Fibroblast of skin of back (primary cell): ENCODE measurements around the gene C20orf141. TPM values are rescaled to one million over a fixed set of nuclear protein-coding genes. Genes with fewer than 3 reads are reported as not detected.
A peak's percentile ranks its signal among the peaks of the same experiment; 100 is the strongest.
"Not testable (repeated sequence)": the region's sequence is repeated elsewhere in the genome, so short reads cannot be mapped to it uniquely, and the experiment has no call there.

ENCODE experiments used
- DNase-seq: peaks from one replicate; pipeline ENCODE4 v3.0.0-alpha.2; 2013
- polyA plus RNA-seq, 2 experiments: library from polyadenylated mRNA; unstranded; fragments of 120-200 nt; gene quantifications; one replicate each; pipeline ENCODE4 v1.2.1, GENCODE V29; 2013; ENCODE audit not compliant: insufficient read length in 2 of 2

C20orf141 gene, protein sequence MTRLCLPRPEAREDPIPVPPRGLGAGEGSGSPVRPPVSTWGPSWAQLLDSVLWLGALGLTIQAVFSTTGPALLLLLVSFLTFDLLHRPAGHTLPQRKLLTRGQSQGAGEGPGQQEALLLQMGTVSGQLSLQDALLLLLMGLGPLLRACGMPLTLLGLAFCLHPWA
- polyA plus RNA-seq (2013, experiment 1 of 2; ENCODE audit: insufficient read length) = not detected
- polyA plus RNA-seq (2013, experiment 2 of 2; ENCODE audit: insufficient read length) = not detected

DNA sequence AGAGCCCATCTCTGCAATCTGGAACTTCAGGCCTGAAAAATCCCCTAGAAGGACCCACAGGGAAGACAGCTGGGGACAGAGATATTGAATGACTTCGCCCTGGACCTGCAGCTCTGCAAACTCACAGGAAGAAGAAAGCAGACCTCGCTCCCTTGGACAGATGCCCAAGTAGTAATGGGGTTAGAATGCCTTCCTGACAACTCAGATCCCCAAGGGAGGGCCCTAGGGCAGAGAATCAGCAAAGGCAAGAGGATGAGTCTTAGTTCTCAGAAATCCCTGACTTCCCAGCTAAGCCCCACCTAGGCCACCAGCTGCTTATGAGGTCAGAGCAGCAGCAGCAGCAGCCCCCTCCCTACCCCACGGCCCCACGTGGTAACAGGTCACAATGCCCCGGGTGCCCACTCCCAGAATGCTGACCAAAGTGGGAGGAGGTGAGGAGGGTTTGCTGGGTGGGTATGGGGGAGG lies at the start of gene C20orf141:
Gene C20orf141, plus strand, starts transcription at position 401 of the 465 bp plus-strand sequence. CDS start 198 bp downstream, outside the sequence.
- DNase-seq = peak; percentile 100

DNA sequence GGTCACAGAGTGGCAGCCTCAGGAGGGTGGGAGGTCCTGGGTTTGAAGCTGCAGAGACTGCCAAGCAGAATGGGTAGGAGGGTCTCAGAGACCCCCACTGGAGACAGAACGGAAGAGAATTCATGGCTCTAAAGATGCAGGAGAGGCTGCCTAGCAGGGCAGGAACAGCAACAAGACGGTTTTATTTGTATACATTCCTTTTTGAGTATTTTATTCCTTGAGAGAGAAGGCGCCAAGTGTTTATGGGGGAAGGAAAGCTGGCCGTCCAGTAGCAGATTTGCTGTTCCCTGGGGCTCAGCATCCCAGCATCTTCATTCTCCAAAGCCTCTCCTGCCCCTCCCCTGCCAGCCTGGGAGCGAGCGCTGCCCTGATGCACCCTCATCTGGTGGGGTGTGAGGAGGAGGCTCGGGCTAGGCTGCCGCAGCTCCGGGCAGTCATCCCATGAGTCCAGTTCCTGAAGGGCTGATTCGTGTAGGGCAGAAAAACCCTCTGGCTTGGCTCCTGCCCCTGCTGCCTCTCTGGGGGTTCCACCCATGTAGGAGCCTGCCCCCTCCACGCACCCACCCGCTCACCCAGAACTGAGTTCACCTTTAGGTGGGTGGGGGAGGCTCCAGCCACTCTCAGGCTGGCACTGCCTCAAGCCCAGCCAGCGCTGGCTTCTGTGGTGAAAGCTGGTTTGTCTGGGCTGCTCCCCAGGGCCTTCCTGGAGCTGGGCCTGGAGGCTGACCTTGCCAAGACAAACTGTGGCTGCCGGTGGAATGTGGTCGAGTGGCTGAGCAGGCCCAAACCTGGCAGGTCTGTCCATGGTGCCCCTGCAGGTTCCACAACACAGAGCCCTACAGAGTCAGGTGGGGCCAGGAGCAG lies 46.8 kb upstream of the C20orf141 start:
- peak; percentile 40 for DNase-seq

DNA sequence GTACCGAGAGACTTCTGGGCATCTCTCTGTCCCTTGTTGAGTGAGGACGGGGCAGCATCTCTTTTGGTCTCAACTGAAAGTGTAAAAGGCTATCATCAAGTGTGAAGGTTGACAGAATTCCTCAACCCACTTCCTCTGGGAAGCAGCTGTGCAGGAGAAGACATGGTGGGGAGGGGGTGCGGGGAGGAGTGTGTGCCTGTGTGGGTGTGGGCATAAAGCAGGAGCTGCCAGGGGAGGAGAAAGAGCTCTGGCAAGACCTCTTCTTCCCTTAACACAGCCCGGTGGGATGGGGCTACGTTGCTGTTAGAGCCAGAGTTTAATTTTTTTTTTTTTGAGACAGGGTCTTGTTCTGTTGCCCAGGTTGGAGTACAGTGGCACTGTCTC lies 46.2 kb upstream of the C20orf141 start:
- no peak for DNase-seq

DNA sequence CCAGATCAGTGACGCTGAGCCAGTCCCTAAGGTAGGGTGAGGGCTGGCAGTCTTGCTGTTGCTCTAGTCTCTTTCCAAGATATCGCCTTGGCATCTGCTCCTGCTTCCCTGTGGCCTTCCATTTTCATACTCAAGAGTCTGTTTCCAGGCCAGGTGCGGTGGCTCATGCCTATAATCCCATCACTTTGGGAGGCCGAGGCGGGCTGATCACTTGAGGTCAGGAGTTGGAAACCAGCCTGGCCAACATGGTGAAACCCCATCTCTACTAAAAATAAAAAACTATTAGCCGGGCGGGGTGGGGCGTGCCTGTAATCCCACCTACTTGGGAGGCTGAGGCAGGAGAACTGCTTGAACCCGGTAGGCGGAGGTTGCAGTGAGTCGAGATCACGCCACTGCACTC lies 44.7 kb upstream of the C20orf141 start:
- not testable (repeated sequence) for DNase-seq

DNA sequence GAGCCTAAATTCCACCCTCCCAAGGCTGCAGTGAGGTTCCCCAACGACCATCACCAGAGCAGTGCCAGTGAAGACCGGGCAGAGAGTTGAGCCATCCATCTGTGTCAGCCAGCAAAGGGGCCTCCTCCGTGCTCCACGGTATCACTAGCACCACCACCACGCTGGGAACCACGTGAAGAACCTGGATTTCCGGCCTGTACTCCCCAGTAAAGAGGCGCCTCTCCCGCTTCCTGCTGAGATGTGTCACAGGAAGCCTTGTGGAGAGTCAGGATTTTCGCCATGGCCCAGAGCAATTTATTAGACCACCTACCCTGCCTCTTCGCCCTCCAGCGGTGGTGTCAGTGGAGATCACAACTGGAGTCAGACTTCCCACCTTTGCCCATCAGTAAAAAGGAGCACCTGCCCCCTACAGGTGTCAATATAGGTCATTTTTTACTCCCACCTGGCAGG lies 43.1 kb upstream of the C20orf141 start:
- peak; percentile 25 for DNase-seq

DNA sequence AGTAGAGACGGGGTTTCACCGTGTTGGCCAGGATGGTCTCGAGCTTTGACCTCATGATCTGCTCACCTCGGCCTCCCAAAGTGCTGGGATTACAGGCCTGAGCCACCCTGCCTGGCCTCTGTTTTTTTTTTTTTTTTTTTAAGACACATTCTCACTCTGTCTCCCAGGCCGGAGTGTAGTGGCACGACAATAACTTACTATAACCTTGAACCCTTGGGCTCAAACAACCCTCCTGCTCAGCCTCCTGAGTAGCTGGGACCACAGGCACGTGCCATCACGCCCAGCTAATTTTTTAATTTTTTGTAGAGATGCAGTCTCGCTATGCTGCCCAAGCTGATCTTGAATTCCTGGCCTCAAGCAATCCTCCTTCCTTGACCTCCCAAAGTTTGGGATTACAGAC lies 41.0 kb upstream of the C20orf141 start:
- no peak for DNase-seq

DNA sequence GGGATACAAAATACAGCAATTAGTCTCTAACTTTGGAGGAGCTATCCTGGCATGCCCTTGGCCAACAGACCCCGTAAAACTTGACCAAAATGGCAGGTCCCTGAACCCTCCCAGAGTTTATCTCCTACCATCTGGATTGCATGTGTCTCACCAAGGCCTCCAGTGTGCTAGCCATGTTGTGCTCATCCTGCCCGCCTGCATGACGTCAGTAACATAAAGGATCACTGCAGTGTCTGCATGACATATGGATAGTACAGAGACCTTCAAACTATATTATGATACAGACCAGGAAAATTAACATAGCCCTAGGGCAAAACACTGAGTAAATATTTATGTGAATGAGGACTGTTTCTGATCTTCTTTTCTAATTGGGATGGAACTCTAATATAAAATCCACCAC lies 39.6 kb upstream of the C20orf141 start:
- DNase-seq = no peak

DNA sequence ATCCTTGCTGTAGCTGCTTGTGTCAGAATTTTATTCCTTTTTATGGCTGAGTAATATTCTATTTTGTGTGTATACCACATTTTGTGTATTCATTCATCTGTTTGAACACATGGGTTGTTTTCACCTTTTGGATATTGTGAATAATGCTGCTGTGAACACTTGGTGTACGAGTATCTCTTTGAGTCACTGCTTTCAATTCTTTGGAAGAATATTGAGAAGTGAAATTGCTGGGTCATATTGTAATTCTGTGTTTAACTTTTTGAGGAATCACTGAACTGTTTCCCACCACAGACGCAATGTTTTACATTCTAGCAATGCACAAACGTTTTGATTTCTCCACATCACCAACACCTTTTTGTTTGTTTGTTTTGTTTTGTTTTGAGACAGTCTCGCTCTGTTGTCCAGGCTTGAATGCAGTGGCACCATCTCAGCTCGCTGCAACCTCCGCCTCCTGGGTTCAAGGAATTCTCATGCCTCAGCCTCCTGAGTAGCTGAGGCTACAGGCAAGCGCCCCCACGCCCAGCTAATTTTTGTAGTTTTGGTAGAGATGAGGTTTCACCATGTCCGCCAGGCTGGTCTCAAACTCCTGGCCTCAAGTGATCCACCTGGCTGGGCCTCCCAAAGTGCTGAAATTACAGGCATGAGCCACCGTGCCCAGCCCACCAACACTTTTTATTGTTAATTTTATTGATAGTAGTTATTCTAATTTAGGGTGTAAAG lies 36.0 kb upstream of the C20orf141 start:
- DNase-seq = no peak

DNA sequence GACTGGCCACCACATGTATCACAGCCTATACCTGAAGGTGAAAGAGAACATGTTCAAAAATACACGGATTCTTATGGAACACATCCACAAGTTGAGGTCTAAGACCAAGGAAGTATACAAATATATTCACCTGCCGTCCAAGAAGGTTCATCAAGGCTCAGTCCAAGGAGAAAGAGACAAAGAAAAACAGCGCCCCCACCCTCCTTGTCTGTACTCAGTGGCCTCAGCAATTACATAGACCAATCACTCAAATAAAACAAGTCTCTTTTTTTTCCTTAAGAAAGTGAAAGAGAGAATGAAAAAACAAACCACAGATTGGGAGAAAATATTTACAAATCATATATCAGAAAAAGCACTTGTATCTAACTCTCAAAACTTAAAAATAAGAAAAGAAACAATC lies 33.8 kb upstream of the C20orf141 start:
- no peak for DNase-seq

DNA sequence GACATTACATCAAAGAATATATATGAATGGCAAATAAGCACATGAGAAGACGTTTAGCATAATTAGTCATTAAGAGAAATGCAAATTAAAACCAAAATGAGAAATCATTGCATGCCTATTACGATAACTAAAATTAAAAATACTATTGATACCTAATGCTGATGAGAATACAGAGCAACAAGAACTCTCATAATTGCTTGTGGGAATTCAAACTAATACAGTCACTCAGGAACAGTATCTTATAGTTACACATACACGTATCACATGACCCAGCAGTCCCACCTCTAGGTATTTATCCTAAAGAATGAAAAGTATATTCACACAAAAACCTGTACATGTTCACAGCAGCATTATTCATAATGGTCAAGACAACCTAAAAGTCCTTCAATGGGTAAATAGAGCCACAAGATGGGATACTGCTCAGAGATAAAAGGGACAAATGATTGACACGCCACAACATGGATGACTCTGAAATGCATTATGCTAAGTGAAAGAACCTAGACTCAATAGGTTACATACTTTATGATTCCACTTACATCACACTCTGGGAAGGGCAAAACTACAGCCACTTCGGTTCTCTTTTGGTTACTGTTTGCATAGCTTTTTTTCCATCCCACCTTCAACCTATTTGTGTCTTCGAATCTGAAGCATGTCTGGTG lies 30.8 kb upstream of the C20orf141 start:
- no peak for DNase-seq

DNA sequence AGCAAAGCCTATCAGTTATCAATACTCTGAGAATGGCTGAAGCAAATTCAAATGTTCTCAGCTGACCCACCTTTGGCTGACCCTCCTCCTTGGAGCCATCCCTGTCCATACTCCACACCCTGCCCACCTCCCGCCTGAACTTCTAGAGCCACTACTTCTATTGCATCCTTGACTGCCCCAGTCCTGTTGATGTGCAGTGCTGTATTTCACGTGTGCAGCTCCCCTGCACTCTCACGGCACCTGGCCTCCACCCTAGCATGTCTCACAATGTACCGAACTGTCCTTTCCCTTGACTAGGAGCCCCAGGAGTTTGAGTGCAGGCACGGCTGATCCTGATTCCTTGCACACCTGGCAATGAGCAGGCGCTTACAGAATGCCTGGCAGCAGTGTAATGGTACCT lies 21.3 kb upstream of the C20orf141 start:
- no peak for DNase-seq

DNA sequence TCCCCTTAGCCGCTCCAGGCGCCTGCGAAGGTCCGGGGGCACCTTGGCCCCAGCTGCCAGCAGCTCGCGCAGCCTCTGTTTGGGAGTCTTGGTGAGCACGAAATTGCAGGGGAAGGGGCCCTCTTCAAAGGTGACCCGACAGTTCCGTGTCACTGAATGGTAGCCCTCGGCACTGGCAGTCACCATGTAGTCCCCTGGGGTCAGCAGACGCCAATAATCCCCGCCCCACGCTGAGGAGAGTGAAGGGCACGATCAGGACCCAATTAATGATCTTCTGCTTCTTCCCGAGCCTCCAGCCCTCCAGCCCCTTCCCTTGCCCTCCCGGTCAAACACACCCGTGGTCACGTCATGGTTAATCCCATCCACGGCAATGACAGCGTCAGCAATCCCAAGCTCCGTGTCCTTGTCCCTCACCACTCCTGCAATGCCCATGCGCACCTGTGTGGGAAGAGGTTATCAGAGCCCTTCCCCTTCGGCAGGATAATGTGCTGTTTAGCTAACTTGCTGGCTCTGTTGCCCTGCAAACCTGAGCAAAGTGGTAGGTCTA lies 20.5 kb upstream of the C20orf141 start:
- no peak for DNase-seq

DNA sequence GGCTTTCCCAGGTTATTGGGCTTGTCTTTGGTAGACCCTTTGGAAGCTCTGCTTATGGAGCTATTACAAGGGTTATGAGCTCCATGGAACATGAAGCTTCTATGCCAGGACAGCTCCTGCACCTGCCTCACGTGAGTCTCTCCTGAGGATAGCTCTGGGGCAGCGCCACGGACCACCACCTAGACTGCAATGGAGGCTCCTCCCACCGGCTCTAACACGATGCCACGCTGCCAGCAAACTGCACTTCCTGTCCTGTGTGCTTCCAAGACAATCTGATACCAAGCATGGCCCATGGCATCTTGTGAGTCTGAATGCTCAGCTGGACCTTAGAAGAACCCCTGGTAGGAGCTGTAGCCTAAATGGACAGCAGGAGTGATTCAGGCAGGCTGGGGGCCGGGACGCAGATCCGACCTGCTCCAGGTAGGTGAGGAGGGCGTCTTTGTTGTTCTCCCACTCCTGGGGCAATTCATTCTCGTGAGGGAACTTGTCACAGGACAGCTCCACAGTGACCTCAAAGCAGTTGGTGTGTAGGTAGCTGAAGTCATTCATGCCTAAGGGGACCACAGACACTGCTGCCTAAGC lies 19.8 kb upstream of the C20orf141 start:
- DNase-seq = no peak

DNA sequence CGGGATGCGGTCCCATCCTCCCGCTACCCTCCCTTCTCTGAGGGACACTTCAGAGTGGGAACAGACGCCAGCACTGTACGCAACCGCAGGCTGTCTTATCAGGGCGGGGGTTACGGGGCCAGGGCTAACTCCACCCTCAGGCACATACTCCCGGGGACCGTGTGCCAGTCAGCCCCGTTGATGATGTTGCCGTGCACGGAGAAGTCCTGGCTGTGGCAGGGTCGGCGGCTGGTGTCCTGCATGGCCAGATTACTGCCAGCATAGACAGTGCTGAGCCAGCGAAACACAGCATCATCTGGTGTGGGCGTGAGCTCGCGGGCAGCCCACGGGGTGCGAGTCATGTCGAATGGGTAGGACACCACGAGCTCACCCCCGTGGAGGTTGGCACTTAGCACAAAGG lies 19.3 kb upstream of the C20orf141 start:
- DNase-seq = no peak

DNA sequence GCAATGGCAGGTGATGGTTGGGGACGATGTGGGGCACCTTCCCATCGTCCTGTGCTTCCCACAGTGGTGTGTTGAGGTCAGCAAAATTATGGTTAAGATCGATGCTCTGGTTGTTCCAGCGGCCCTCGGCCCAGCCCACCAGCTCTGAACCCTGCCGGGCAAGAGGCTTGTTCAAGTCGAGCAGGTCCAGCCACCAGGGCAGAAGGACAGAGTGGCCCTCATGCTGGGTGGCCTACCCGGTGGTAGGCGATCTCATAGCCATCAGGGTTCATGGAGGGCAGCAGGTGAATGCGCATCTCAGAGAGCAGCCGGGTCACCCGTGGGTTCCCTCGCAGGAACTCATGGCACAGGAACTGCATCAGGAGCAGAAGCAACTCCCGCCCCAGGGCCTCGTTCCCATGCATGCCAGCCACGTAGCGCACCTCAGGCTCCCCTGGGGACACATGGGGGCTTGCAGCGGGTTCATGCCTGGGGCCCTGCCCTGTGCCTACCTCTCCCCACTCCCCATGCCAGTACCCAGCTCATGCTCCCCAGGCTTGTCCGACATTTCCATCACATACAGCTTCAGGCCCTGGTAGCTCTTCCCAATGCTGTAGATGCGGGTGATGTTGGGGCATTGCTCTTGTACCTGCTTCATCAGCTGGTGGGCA lies 18.7 kb upstream of the C20orf141 start:
- no peak for DNase-seq

DNA sequence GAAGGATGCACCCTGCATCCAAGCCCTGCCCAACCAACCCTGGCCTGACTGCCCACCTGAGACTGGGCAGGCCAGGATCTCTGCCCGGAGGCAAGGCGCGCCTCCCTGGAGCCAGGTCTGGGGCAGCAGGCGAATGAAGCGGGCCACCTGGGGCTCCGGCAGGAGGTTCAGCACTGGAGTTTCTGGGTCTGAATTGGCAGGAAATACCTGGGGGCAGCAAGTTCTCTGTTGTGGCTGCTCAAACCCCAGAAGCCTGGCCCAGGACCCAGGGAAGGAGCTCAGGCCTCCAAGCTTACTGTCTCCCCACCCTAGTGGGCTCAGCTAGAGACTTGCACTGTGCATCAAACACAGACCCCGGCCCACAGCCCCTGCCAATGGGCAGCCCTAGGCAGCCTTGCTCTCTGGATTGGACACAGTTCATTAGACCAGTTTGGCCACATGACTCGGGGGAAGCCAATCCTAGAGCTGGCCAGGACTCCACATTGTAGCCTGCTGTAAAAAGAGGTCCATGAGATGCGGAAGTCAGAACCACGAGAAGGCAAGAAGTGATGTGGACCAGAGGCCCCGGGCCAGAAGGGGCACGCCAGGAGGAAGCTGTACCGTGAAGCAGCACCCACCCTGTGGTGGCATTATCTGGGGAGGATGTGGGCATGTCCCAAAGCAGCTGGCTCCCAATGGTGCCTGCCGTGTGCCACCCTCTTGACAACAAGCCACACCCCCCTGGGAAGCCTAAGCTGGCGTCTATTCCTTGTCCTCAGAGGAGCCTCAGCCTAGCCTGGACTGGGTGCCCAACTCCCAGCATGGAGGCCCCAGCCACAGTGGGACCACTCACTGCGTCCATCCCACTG lies 17.4 kb upstream of the C20orf141 start:
- no peak for DNase-seq

DNA sequence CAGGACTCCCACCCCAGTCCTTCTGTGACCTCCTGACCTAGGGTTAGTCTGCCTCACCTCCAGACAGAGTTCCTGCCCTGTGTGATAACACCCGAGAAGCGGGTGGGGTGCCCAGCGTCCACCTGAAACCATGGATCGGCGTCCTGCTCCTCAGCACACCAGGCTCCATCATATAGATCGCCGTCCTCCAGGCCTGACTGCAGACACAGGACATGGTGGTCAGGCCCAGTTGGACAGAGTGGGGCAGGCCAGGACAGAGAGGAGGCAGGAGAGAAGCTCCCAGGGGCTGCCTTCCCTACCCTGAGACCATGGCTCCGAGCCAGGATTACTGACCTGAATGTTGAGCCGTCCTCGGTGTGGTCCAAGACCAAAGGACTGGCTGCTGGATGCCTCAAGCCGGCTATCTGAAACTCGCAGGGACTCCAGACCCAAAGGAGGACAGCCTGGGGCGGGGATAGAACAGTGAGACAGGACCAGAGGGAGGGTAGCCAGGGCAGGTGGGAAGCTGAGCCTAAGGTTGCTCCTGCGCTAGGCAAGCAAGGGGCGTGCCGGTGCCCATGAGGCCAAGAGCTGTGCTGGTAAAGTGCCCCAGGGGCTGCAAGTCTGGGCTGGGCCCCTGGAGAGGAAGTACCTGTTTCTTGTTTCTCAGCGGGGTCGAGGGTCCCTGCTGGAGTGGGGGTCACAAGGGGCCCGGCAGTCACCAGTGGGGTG lies 16.5 kb upstream of the C20orf141 start:
- no peak for DNase-seq

DNA sequence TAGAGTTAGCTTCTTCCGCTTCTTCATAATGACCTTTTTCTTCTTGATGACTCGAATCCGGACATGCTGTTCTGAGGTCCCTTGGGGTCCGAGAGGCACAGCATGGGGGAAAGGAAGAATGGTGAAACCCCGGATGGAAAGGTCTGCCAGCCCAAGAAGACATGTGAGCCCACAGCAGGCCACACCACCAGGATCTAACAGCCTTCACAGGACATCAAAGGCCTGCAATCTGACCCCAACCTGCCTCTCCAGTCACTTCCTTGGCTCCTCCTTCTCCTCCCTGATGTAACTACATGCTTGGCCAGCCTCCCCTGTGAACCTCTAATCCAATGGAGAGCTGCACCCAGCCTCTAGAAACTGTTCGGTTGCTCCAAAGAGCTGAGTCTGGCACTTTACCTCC lies 16.0 kb upstream of the C20orf141 start:
- no peak for DNase-seq

DNA sequence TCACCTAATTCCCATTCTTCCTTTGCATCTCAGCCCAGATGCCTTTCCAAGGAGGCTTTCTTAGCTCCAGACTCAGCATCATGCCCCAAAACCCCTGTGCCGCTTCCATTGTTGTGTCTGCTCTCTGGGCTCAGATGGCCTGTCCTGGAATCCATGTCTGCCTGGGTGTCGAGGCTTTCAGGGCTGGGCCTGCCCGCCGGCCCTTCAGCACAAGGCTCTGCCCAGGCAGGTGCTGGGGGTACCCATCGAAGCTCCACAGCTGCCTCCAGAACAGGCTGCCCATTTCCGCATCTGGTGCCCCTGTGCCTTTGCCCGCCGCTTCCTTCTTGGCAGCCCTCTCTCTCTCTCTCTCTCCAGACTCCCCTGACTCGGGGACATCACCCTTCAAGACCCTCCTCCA lies 15.5 kb upstream of the C20orf141 start:
- DNase-seq = no peak
